ENCODE results near the gene DCAF8L2. TPM values are rescaled to one million over a fixed set of nuclear protein-coding genes. Genes with fewer than 3 reads are reported as not detected.
"Not testable (repeated sequence)": the region's sequence is repeated elsewhere in the genome, so short reads cannot be mapped to it uniquely, and the experiment has no call there.

The DCAF8L2 gene
- total and polyA plus RNA-seq, 8 donors = not detected

DNA sequence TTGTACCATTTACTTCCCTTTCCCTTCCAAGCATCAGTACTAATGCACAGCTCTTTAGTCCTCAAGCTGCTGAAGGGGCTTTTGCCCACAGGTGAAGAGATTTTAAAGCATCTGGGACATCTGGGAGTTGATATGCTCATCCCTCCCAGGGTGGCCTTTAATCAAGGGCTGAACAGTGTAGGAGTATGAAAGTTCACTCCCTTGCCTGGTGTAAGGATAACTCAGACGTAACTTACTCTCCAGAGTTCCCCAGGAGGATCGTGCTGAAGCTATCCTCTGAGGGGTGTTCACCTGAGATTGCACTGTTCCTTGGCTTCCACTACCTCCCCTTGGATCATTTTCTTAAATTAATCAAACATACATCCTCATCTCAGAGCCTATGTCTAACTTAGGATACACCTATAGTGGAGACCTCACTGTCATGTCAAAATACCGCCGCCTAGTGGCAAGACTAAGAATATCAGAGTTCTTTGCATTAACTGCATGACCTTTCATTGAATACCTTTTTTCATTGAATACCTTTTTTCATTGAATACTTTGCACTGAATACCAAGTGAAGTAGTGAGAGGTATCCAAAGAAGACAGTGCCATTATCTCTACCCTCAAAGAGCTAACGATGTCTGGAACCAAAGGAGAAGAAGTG lies 93.5 kb downstream of the DCAF8L2 start:
- H3K9me3 ChIP-seq; H3K27ac ChIP-seq; intact Hi-C loops (cut with DNase I; ENCODE audit: low total_unique reads); H3K4me1 ChIP-seq; H3K4me3 ChIP-seq; H3K27me3 ChIP-seq; H3K36me3 ChIP-seq: not testable (repeated sequence)
- DNase-seq = peak in 1 of 2 donors; percentile 35
- WGBS, 5 donors = 23 to 47% (median 36%) methylated on average over 4 to 5 of the region's 5 CpGs
- TF ChIP-seq, protein P1, sequence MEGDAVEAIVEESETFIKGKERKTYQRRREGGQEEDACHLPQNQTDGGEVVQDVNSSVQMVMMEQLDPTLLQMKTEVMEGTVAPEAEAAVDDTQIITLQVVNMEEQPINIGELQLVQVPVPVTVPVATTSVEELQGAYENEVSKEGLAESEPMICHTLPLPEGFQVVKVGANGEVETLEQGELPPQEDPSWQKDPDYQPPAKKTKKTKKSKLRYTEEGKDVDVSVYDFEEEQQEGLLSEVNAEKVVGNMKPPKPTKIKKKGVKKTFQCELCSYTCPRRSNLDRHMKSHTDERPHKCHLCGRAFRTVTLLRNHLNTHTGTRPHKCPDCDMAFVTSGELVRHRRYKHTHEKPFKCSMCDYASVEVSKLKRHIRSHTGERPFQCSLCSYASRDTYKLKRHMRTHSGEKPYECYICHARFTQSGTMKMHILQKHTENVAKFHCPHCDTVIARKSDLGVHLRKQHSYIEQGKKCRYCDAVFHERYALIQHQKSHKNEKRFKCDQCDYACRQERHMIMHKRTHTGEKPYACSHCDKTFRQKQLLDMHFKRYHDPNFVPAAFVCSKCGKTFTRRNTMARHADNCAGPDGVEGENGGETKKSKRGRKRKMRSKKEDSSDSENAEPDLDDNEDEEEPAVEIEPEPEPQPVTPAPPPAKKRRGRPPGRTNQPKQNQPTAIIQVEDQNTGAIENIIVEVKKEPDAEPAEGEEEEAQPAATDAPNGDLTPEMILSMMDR (IDR thresholded peaks at IDR 0.05) = peak in 2 of 7 experiments; percentile 11 to 22

DNA sequence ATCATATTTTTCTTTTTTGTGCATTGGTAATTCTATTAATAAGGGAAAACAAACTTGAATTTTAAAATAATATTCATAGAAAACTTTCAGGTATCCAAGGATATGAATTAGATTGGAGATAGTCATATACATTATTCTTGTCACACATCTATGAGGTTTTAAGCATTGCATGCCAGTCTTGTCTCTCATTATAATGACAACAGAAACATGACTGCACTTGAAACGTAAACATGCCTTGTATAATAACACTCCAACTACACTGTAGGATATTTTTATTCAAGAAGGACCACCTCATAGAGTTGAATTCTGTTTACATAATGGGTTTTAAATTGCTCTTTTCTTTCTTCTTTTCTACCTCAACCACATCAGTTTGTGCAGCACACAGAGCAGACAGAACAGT lies 104.5 kb downstream of the DCAF8L2 start:
- DNase-seq = no peak
- TF ChIP-seq, protein P1 (IDR thresholded peaks at IDR 0.05) = no peak
- TF ChIP-seq POLR2A (IDR thresholded peaks at IDR 0.05) (no peak), EP300 (IDR thresholded peaks at IDR 0.05) (no peak), POLR2AphosphoS5 (IDR thresholded peaks at IDR 0.05) (no peak)
- WGBS, 5 donors = 70 to 84% (median 72%) methylated on average over 1 of the region's 1 CpG
- Histone ChIP-seq H3K27me3 (no peaks in the 10 kb centered on the region), H3K9me3 (no peaks in the 10 kb centered on the region), H3K4me3 (no peak overlapping the region), H3K36me3 (no peaks in the 10 kb centered on the region), H3K27ac (no peak overlapping the region), H3K4me1 (no peaks in the 10 kb centered on the region)
- intact Hi-C loops (cut with DNase I; ENCODE audit: low total_unique reads) = no loop called here

- no peaks in the 10 kb centered on the region for H3K36me3 ChIP-seq
- no peaks in the 10 kb centered on the region for H3K9me3 ChIP-seq
- no peak overlapping the region for H3K27ac ChIP-seq
- no peak overlapping the region for H3K4me3 ChIP-seq
- H3K27me3 ChIP-seq = no peaks in the 10 kb centered on the region
- H3K4me1 ChIP-seq = no peaks in the 10 kb centered on the region
- TF ChIP-seq EP300 (IDR thresholded peaks at IDR 0.05) (no peak), POLR2AphosphoS5 (IDR thresholded peaks at IDR 0.05) (no peak), POLR2A (IDR thresholded peaks at IDR 0.05) (no peak)
- TF ChIP-seq, protein P1 (IDR thresholded peaks at IDR 0.05) = no peak
- DNase-seq = no peak
- intact Hi-C loops (cut with DNase I; ENCODE audit: low total_unique reads) = no loop called here
- 17 to 50% (median 26%) methylated on average over 1 of the region's 1 CpG for WGBS, 5 donors
These were observed 116.4 kb downstream of the DCAF8L2 start for GRCh38 chrX:27706526-27706925.

DNA sequence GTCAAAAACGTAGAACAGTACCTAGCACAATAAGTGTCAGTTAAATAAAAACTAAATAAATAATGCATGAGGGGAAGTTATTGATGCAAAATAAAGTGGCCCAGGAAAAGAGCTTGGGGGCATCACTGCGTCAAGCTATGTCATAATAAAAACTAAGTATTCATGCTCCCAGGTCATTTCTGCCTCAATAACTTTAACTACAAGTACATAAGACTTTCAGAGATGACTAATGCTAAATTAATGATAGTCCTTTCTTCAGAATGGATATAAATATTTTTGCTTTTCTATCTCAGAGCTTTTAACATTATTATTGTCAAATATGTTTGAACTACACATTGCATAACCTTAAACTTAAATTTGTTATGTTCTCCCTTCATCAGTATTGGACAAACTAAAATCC lies 125.5 kb downstream of the DCAF8L2 start:
- Histone ChIP-seq H3K9me3 (no peaks in the 10 kb centered on the region), H3K27me3 (no peaks in the 10 kb centered on the region), H3K4me3 (no peak overlapping the region), H3K27ac (no peak overlapping the region), H3K4me1 (no peaks in the 10 kb centered on the region), H3K36me3 (no peaks in the 10 kb centered on the region)
- no peak for DNase-seq
- WGBS, 5 donors = 51 to 70% (median 59%) methylated on average over 2 of the region's 2 CpGs
- intact Hi-C loops (cut with DNase I; ENCODE audit: low total_unique reads) = no loop called here
- TF ChIP-seq, protein P1 (IDR thresholded peaks at IDR 0.05) = no peak
- TF ChIP-seq POLR2AphosphoS5 (IDR thresholded peaks at IDR 0.05) (no peak), EP300 (IDR thresholded peaks at IDR 0.05) (no peak), POLR2A (IDR thresholded peaks at IDR 0.05) (no peak)
